ENCODE measurements around the gene AQP3.
"Not testable (repeated sequence)": the region's sequence is repeated elsewhere in the genome, so short reads cannot be mapped to it uniquely, and the experiment has no call there.

Gene AQP3

GRCh38 chr9:33425128-33425533 lies 22.3 kb downstream of the AQP3 start:
- DNase-seq (ENCODE audit: low read depth) = peak; percentile 79
- no peak overlapping the region for H3K4me3 ChIP-seq (ENCODE audit: low read depth, low read length)
- TF ChIP-seq CTCF (IDR thresholded peaks at IDR 0.05; ENCODE audit: control insufficient read depth, extremely low read depth, insufficient read depth) = no peak

DNA sequence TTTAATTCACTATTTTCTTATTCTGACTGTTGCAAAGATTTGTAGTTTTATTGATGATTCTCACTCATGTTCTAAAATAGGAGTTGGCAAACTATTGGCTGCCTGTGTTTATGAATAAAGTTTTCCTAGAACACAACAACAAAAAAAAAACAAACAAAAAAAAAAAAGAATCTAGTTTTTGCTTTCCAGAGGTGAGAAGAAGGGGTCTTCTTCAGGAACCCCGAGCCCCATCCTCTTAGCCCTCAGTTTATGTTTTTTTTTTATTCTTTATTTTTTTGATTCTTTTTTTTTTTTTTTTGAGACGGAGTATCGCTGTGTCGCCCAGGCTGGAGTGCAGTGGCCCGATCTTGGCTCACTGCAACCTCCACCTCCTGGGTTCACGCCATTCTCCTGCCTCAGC lies 22.9 kb downstream of the AQP3 start:
- DNase-seq (ENCODE audit: low read depth); H3K4me3 ChIP-seq (ENCODE audit: low read depth, low read length): not testable (repeated sequence)

DNA sequence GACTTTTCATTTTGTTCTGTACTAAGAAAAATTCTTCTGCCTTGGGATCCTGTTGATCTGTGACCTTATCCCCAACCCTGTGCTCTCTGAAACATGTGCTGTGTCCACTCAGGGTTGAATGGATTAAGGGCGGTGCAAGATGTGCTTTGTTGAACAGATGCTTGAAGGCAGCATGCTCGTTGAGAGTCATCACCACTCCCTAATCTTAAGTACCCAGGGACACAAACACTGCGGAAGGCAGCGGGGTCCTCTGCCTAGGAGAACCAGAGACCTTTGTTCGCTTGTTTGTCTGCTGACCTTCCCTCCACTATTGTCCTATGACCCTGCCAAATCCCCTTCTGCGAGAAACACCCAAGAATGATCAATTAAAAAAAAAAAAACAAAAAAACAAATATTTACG lies 23.4 kb downstream of the AQP3 start:
- not testable (repeated sequence) for H3K4me3 ChIP-seq (ENCODE audit: low read depth, low read length); DNase-seq (ENCODE audit: low read depth)

- no peak overlapping the region for H3K4me3 ChIP-seq (ENCODE audit: low read depth, low read length)
- no peak for TF ChIP-seq CTCF (IDR thresholded peaks at IDR 0.05; ENCODE audit: control insufficient read depth, extremely low read depth, insufficient read depth)
- no peak for DNase-seq (ENCODE audit: low read depth)
Measured at GRCh38 chr9:33419708-33420303, 27.6 kb downstream of the AQP3 start.

DNA sequence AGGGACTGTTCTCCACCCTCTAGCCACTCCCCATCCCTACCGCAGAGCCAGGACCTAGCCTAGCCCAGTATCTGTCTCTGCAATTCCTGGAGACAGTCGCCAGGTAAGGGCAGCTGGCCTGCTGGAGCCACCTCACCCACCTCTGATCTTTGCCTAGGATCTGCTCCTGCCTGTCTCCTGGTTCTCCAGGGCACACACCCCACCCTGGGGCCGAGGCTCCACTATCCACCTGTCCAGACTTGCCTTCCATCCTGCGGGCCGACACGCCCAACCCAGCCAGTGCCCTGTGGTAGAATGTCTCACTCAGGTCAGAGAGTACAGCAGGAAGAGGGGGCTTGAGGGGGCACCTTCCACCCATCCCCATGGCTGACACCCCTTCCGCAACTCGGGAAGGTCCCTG lies 29.3 kb downstream of the AQP3 start:
- H3K4me3 ChIP-seq (ENCODE audit: low read depth, low read length) = no peak overlapping the region
- no peak for TF ChIP-seq CTCF (IDR thresholded peaks at IDR 0.05; ENCODE audit: control insufficient read depth, extremely low read depth, insufficient read depth)
- no peak for DNase-seq (ENCODE audit: low read depth)

DNA sequence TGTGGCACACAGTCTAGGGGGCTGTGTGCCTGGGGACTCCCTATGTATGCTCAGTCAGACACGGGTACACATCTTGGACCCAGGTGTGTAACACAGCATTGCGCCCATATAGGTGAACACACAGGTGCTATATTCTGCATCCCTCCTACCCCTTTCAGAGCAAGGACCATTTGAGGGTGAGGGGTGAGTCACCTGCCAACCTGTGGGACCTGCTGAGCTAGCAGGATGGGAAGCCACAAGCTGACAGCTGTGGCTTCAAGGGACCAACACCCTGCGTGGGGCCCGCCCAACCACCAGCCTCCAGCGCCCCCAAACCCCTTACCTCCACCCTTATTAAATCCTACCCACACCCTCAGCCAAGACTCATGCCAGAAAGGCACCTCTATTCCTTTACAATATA lies 30.4 kb downstream of the AQP3 start:
- TF ChIP-seq CTCF (IDR thresholded peaks at IDR 0.05; ENCODE audit: control insufficient read depth, extremely low read depth, insufficient read depth) = no peak
- no peak for DNase-seq (ENCODE audit: low read depth)

GRCh38 chr9:33415501-33416038 lies 31.8 kb downstream of the AQP3 start:
- TF ChIP-seq CTCF (IDR thresholded peaks at IDR 0.05; ENCODE audit: control insufficient read depth, extremely low read depth, insufficient read depth) = peak; percentile 79
- no peak overlapping the region for H3K4me3 ChIP-seq (ENCODE audit: low read depth, low read length)
- DNase-seq (ENCODE audit: low read depth) = peak; percentile 99

More for the DNA sequence above, 30.4 kb downstream of the AQP3 start:
- H3K4me3 ChIP-seq (ENCODE audit: low read depth, low read length) = no peak overlapping the region

DNA sequence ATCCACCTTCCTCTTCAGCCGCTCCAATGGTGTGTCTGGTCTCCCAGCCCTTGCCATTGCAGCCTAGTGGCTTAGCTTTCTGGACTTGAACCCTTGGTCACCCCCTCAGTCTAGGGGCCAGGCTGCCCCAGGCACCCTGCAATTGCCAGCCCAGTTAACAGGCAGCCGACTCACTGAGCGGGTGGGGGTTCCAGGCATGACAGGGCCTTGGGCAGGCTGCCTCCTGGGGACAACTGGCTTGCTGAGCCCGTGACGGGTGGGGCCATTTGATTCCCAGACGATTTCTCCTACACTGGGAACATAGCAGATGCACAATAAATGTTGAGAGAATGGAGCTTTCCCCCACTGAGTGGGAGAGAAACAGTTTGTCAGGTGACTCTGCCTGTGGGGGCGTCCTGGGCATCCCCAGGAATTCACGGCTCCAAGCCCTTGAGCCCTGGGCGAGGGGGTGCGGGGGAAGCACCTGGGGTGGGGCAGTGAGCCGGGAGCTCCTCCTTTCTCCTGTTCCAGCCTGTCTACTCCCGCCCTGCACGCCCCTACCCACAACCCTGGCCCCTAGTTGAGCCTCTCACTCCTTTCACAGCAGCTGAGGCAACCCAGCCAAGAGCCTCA lies 32.4 kb downstream of the AQP3 start:
- no peak overlapping the region for H3K4me3 ChIP-seq (ENCODE audit: low read depth, low read length)
- DNase-seq (ENCODE audit: low read depth) = no peak

More for the DNA sequence above, 32.4 kb downstream of the AQP3 start:
- TF ChIP-seq CTCF (IDR thresholded peaks at IDR 0.05; ENCODE audit: control insufficient read depth, extremely low read depth, insufficient read depth) = no peak
